Trophoblast cell (in vitro differentiated cells and primary cell): ENCODE results near the gene FGF9.

ENCODE experiments used
- DNase-seq, 2 donors: peaks; one replicate each; pipeline ENCODE4 v3.0.0-alpha.2; 2016
- H2AFZ ChIP-seq: 2 replicates; pipeline ENCODE4 v1.6.1; 2013; ENCODE audit warnings: low read length, moderate library complexity, mild to moderate bottlenecking; ENCODE audit not compliant: insufficient read depth, poor library complexity
- H2AK5ac ChIP-seq: 2 replicates; pipeline ENCODE4 v1.6.1; 2013; ENCODE audit warnings: mild to moderate bottlenecking, low read length
- H2BK120ac ChIP-seq: 2 replicates; pipeline ENCODE4 v1.6.1; 2013; ENCODE audit warnings: low read length, mild to moderate bottlenecking, moderate library complexity; ENCODE audit not compliant: insufficient read depth, poor library complexity
- H2BK12ac ChIP-seq: 2 replicates; pipeline ENCODE4 v1.6.1; 2013; ENCODE audit warnings: mild to moderate bottlenecking, low read length, moderate library complexity
- H2BK5ac ChIP-seq: 2 replicates; pipeline ENCODE4 v1.6.1; 2013; ENCODE audit warnings: low read length, low read depth, moderate library complexity, mild to moderate bottlenecking; ENCODE audit not compliant: poor library complexity
- H3K14ac ChIP-seq: 2 replicates; pipeline ENCODE4 v1.6.1; 2013; ENCODE audit warnings: mild to moderate bottlenecking, low read length
- H3K18ac ChIP-seq: 2 replicates; pipeline ENCODE4 v1.6.1; 2013; ENCODE audit warnings: mild to moderate bottlenecking, low read length
- H3K23ac ChIP-seq: 2 replicates; pipeline ENCODE4 v1.6.1; 2013; ENCODE audit warnings: low read length
- H3K27ac ChIP-seq: 2 replicates; pipeline ENCODE4 v1.5.1; 2013; ENCODE audit warnings: low read depth, mild to moderate bottlenecking, inconsistent platforms, low read length, moderate library complexity
- H3K27me3 ChIP-seq: 2 replicates; pipeline ENCODE4 v1.6.1; 2013; ENCODE audit warnings: inconsistent platforms, mild to moderate bottlenecking, low read length, moderate library complexity; ENCODE audit not compliant: insufficient read depth
- H3K36me3 ChIP-seq, 2 experiments: 1 replicate in 1 of 2; 2 replicates in 1 of 2; pipeline ENCODE4 v1.6.1; 2013; ENCODE audit warnings: low read length in 2 of 2, mild to moderate bottlenecking in 2 of 2, moderate library complexity in 1 of 2; ENCODE audit not compliant: insufficient read depth in 2 of 2, control insufficient read depth in 1 of 2
- H3K4ac ChIP-seq: 2 replicates; pipeline ENCODE4 v1.6.1; 2013; ENCODE audit warnings: low read depth, mild to moderate bottlenecking, low read length, moderate library complexity
- H3K4me1 ChIP-seq, 2 experiments: 1 replicate in 1 of 2; 2 replicates in 1 of 2; pipeline ENCODE4 v1.6.1; 2013; ENCODE audit warnings: low read length in 2 of 2, mild to moderate bottlenecking in 2 of 2, moderate library complexity in 1 of 2; ENCODE audit not compliant: insufficient read depth in 2 of 2, control insufficient read depth in 1 of 2
- H3K4me2 ChIP-seq: 2 replicates; pipeline ENCODE4 v1.6.1; 2013; ENCODE audit warnings: inconsistent platforms, mild to moderate bottlenecking, low read length, moderate library complexity
- H3K4me3 ChIP-seq: 2 replicates; pipeline ENCODE4 v1.5.1; 2013; ENCODE audit warnings: mild to moderate bottlenecking, low read depth, low read length, inconsistent platforms
- H3K79me1 ChIP-seq: one replicate; pipeline ENCODE4 v1.6.1; 2013; ENCODE audit warnings: low read length
- H3K79me2 ChIP-seq: 2 replicates; pipeline ENCODE4 v1.6.1; 2013; ENCODE audit warnings: low read length, mild to moderate bottlenecking; ENCODE audit not compliant: control insufficient read depth, insufficient read depth, poor library complexity
- H3K9ac ChIP-seq: 2 replicates; pipeline ENCODE4 v1.6.1; 2013; ENCODE audit warnings: mild to moderate bottlenecking, low read length
- H3K9me3 ChIP-seq: 2 replicates; pipeline ENCODE4 v1.6.1; 2013; ENCODE audit warnings: low read depth, mild to moderate bottlenecking, control low read depth, inconsistent platforms, low read length; ENCODE audit not compliant: insufficient read depth
- H4K12ac ChIP-seq: 2 replicates; pipeline ENCODE4 v1.6.1; 2013; ENCODE audit warnings: low read depth, mild to moderate bottlenecking, low read length, moderate library complexity
- H4K8ac ChIP-seq: 2 replicates; pipeline ENCODE4 v1.6.1; 2013; ENCODE audit warnings: low read depth, mild to moderate bottlenecking, low read length, moderate library complexity
- H4K91ac ChIP-seq: one replicate; pipeline ENCODE4 v1.6.1; 2013; ENCODE audit warnings: low read depth, mild to moderate bottlenecking, low read length, moderate library complexity
- WGBS: extraction: QIAGEN DNeasy Blood & Tissue Kit; methylation state at CpG from one replicate; pipeline ENCODE4 v1.1.7; 2013; ENCODE audit warnings: missing lambda C conversion rate; ENCODE audit not compliant: insufficient read length, insufficient coverage; ENCODE audit errors: extremely low coverage; 5-methylcytosine and 5-hydroxymethylcytosine counted together

Gene FGF9

GRCh38 chr13:21637296-21637695 lies 33.6 kb upstream of the FGF9 start:
- Histone ChIP-seq H3K4ac (no peak overlapping the region), H2BK5ac (no peak overlapping the region), H2BK12ac (no peak overlapping the region), H2AFZ (no peak overlapping the region), H3K23ac (no peak overlapping the region), H3K27me3 (no peaks in the 10 kb centered on the region), H4K91ac (no peak overlapping the region), H3K4me1 (no peaks in the 10 kb centered on the region), H4K8ac (no peak overlapping the region), H3K9ac (no peak overlapping the region), H3K79me2 (no peaks in the 10 kb centered on the region), H3K9me3 (no peaks in the 10 kb centered on the region), H3K27ac (no peak overlapping the region), H3K18ac (no peak overlapping the region), H4K12ac (no peak overlapping the region), H3K14ac (no peak overlapping the region), H3K36me3 (no peaks in the 10 kb centered on the region), H3K79me1 (no peaks in the 10 kb centered on the region), H2BK120ac (no peak overlapping the region), H2AK5ac (no peak overlapping the region), H3K4me3 (no peak overlapping the region), H3K4me2 (no peak overlapping the region)
- no peak for DNase-seq
- no CpG with 5 or more reads among the region's 13 CpGs for WGBS

- Histone ChIP-seq H3K27ac (no peak overlapping the region), H4K12ac (no peak overlapping the region), H4K91ac (no peak overlapping the region), H3K18ac (no peak overlapping the region), H2AK5ac (no peak overlapping the region), H2BK5ac (no peak overlapping the region), H3K9me3 (no peaks in the 10 kb centered on the region), H2BK12ac (no peak overlapping the region), H3K4me2 (no peak overlapping the region), H3K27me3 (no peaks in the 10 kb centered on the region), H3K36me3 (no peaks in the 10 kb centered on the region), H3K79me2 (no peaks in the 10 kb centered on the region), H4K8ac (no peak overlapping the region), H2AFZ (no peak overlapping the region), H3K4me1 (no peaks in the 10 kb centered on the region), H3K23ac (no peak overlapping the region), H3K4me3 (no peak overlapping the region), H3K79me1 (no peaks in the 10 kb centered on the region), H3K9ac (no peak overlapping the region), H3K4ac (no peak overlapping the region), H3K14ac (no peak overlapping the region), H2BK120ac (no peak overlapping the region)
- WGBS: no CpG with 5 or more reads among the region's 6 CpGs
- peak; percentile 31 to 72 for DNase-seq
Measured at GRCh38 chr13:21638319-21639282, 32.3 kb upstream of the FGF9 start.

GRCh38 chr13:21639561-21639960 lies 31.3 kb upstream of the FGF9 start:
- no peak overlapping the region for H3K4me3 ChIP-seq
- no peak overlapping the region for H4K12ac ChIP-seq
- no peak overlapping the region for H3K4me2 ChIP-seq
- H3K23ac ChIP-seq: no peak overlapping the region
- H3K9me3 ChIP-seq: no peaks in the 10 kb centered on the region
- H3K36me3 ChIP-seq: no peaks in the 10 kb centered on the region
- no peak overlapping the region for H3K18ac ChIP-seq
- WGBS: no CpG with 5 or more reads among the region's 5 CpGs
- no peak overlapping the region for H2AFZ ChIP-seq
- no peak overlapping the region for H2BK5ac ChIP-seq
- H2BK120ac ChIP-seq: no peak overlapping the region
- no peak overlapping the region for H2AK5ac ChIP-seq
- no peak overlapping the region for H4K8ac ChIP-seq
- no peak overlapping the region for H3K9ac ChIP-seq
- no peaks in the 10 kb centered on the region for H3K27me3 ChIP-seq
- H3K4ac ChIP-seq: no peak overlapping the region
- H2BK12ac ChIP-seq: no peak overlapping the region
- H4K91ac ChIP-seq: no peak overlapping the region
- no peaks in the 10 kb centered on the region for H3K79me2 ChIP-seq
- no peak overlapping the region for H3K14ac ChIP-seq
- H3K27ac ChIP-seq: no peak overlapping the region
- no peak for DNase-seq
- H3K79me1 ChIP-seq: no peaks in the 10 kb centered on the region
- no peaks in the 10 kb centered on the region for H3K4me1 ChIP-seq

GRCh38 chr13:21641629-21642028 lies 29.2 kb upstream of the FGF9 start:
- Histone ChIP-seq H3K18ac (no peak overlapping the region), H3K9ac (no peak overlapping the region), H3K4me3 (no peak overlapping the region), H3K79me2 (no peaks in the 10 kb centered on the region), H3K23ac (no peak overlapping the region), H3K79me1 (no peaks in the 10 kb centered on the region), H2AK5ac (no peak overlapping the region), H4K8ac (no peak overlapping the region), H3K4ac (no peak overlapping the region), H3K14ac (no peak overlapping the region), H3K9me3 (no peaks in the 10 kb centered on the region), H3K4me1 (no peaks in the 10 kb centered on the region), H2AFZ (no peak overlapping the region), H2BK120ac (no peak overlapping the region), H3K27me3 (no peaks in the 10 kb centered on the region), H4K12ac (no peak overlapping the region), H3K4me2 (no peak overlapping the region), H4K91ac (no peak overlapping the region), H3K36me3 (no peaks in the 10 kb centered on the region), H2BK5ac (no peak overlapping the region), H2BK12ac (no peak overlapping the region), H3K27ac (no peak overlapping the region)
- no peak for DNase-seq
- WGBS: no CpG with 5 or more reads among the region's 2 CpGs
